ENCODE data around the gene RAD51AP1.

Gene RAD51AP1

DNA sequence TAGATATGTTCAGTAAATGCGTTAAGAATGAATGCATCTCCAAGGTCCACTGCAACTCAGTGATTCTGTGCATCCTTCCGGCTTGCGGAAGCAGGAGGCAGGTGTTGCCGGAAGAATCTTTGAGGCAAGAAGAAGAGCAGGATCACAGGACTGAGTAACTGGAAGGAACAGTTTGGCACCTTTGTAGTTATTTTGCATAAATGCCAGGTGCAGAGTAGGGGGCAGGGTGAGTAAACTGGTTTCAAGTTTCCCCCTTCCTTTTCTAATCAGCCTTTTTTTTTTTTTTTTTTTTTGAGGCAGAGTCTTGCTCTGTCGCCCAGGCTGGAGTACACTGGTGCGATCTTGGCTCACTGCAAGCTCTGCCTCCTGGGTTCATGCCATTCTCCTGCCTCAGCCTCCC is 45.6 kb downstream of the RAD51AP1 start:
- DNase-seq (ENCODE audit: low read depth in 1 of 2, low spot score in 1 of 2) = no peak
- TF ChIP-seq, protein P1, sequence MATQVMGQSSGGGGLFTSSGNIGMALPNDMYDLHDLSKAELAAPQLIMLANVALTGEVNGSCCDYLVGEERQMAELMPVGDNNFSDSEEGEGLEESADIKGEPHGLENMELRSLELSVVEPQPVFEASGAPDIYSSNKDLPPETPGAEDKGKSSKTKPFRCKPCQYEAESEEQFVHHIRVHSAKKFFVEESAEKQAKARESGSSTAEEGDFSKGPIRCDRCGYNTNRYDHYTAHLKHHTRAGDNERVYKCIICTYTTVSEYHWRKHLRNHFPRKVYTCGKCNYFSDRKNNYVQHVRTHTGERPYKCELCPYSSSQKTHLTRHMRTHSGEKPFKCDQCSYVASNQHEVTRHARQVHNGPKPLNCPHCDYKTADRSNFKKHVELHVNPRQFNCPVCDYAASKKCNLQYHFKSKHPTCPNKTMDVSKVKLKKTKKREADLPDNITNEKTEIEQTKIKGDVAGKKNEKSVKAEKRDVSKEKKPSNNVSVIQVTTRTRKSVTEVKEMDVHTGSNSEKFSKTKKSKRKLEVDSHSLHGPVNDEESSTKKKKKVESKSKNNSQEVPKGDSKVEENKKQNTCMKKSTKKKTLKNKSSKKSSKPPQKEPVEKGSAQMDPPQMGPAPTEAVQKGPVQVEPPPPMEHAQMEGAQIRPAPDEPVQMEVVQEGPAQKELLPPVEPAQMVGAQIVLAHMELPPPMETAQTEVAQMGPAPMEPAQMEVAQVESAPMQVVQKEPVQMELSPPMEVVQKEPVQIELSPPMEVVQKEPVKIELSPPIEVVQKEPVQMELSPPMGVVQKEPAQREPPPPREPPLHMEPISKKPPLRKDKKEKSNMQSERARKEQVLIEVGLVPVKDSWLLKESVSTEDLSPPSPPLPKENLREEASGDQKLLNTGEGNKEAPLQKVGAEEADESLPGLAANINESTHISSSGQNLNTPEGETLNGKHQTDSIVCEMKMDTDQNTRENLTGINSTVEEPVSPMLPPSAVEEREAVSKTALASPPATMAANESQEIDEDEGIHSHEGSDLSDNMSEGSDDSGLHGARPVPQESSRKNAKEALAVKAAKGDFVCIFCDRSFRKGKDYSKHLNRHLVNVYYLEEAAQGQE (IDR thresholded peaks at IDR 0.05; ENCODE audit: insufficient replicate concordance, low read depth) = no peak
- TF ChIP-seq, protein P2, sequence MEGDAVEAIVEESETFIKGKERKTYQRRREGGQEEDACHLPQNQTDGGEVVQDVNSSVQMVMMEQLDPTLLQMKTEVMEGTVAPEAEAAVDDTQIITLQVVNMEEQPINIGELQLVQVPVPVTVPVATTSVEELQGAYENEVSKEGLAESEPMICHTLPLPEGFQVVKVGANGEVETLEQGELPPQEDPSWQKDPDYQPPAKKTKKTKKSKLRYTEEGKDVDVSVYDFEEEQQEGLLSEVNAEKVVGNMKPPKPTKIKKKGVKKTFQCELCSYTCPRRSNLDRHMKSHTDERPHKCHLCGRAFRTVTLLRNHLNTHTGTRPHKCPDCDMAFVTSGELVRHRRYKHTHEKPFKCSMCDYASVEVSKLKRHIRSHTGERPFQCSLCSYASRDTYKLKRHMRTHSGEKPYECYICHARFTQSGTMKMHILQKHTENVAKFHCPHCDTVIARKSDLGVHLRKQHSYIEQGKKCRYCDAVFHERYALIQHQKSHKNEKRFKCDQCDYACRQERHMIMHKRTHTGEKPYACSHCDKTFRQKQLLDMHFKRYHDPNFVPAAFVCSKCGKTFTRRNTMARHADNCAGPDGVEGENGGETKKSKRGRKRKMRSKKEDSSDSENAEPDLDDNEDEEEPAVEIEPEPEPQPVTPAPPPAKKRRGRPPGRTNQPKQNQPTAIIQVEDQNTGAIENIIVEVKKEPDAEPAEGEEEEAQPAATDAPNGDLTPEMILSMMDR (IDR thresholded peaks at IDR 0.05; ENCODE audit: insufficient read depth, low read length) = no peak
- no peak for TF ChIP-seq GABPA (IDR thresholded peaks at IDR 0.05; ENCODE audit: low read depth)
- no peak for TF ChIP-seq POLR2AphosphoS5 (IDR thresholded peaks at IDR 0.05; ENCODE audit: low read depth)
- TF ChIP-seq SPI1 (IDR thresholded peaks at IDR 0.05; ENCODE audit: borderline replicate concordance, low read depth) = no peak
- H3K4me3 ChIP-seq (replicated peaks; ENCODE audit: insufficient read depth, low read length) = no peak overlapping the region
- no peaks in the 10 kb centered on the region for H3K27me3 ChIP-seq (ENCODE audit: insufficient read depth, poor library complexity, severe bottlenecking)
- no peak overlapping the region for H3K27ac ChIP-seq (replicated peaks)

DNA sequence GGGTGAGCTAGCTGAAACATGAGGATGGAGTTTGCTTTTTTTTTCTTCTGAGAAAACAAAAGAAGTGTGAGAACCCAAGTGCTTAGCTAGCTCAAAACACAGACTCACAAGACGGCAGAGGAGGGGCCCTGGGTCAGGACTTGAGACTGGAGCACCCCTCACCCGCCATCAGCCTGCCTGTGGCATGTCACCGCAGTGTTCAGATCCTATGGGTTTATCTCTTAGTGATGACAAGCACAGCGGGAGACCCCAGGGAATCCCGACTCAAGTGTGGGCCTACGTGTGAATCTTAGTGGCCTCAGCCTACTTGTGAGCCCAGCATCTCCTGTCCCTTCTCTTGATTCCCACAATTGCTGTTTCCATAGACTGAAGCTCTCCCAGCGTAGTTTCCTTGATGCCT is 46.2 kb downstream of the RAD51AP1 start:
- H3K4me3 ChIP-seq (replicated peaks; ENCODE audit: insufficient read depth, low read length) = no peak overlapping the region
- no peak overlapping the region for H3K27ac ChIP-seq (replicated peaks)
- TF ChIP-seq SPI1 (IDR thresholded peaks at IDR 0.05; ENCODE audit: borderline replicate concordance, low read depth) (no peak), GABPA (IDR thresholded peaks at IDR 0.05; ENCODE audit: low read depth) (no peak), POLR2AphosphoS5 (IDR thresholded peaks at IDR 0.05; ENCODE audit: low read depth) (no peak)
- TF ChIP-seq, protein P2 (IDR thresholded peaks at IDR 0.05; ENCODE audit: insufficient read depth, low read length) = no peak
- TF ChIP-seq, protein P1 (IDR thresholded peaks at IDR 0.05; ENCODE audit: insufficient replicate concordance, low read depth) = no peak
- no peaks in the 10 kb centered on the region for H3K27me3 ChIP-seq (ENCODE audit: insufficient read depth, poor library complexity, severe bottlenecking)
- DNase-seq (ENCODE audit: low read depth in 1 of 2, low spot score in 1 of 2) = no peak

DNA sequence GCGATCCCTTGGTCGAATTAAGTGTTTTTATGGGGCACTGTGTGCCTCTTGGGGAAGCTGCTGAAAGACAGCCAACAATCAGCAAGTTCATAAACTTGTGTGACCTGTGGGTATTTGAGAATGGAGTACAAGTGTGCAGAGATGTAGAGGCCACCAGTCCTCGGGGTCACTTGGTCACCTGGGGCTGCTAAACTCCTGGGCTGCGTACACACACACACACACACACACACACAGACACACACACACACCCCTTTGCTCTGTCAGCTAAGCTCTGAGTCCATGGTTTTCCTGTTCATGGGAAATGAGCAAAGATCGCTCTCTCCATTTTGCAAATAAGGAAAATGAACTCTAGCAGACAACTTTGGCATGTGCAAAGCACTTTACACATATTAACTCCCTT is 47.8 kb downstream of the RAD51AP1 start:
- TF ChIP-seq SPI1 (IDR thresholded peaks at IDR 0.05; ENCODE audit: borderline replicate concordance, low read depth) = no peak
- TF ChIP-seq, protein P2 (IDR thresholded peaks at IDR 0.05; ENCODE audit: insufficient read depth, low read length) = no peak
- TF ChIP-seq POLR2AphosphoS5 (IDR thresholded peaks at IDR 0.05; ENCODE audit: low read depth) = no peak
- no peak for TF ChIP-seq GABPA (IDR thresholded peaks at IDR 0.05; ENCODE audit: low read depth)
- TF ChIP-seq, protein P1 (IDR thresholded peaks at IDR 0.05; ENCODE audit: insufficient replicate concordance, low read depth) = no peak
- H3K4me3 ChIP-seq (replicated peaks; ENCODE audit: insufficient read depth, low read length) = no peak overlapping the region
- H3K27ac ChIP-seq (replicated peaks) = no peak overlapping the region
- no peaks in the 10 kb centered on the region for H3K27me3 ChIP-seq (ENCODE audit: insufficient read depth, poor library complexity, severe bottlenecking)
- no peak for DNase-seq (ENCODE audit: low read depth in 1 of 2, low spot score in 1 of 2)

All from HL-60 (cell line).